OCI-LY7 (cell line): ENCODE measurements around the gene YY1AP1. TPM values are rescaled to one million over a fixed set of nuclear protein-coding genes. Genes with fewer than 3 reads are reported as not detected.
A peak's percentile ranks its signal among the peaks of the same experiment; 100 is the strongest.

Experiments
- BruUV-seq: library from RNA; stranded (reverse); fragments of 400-500 nt; replicated peaks from 2 replicates; lab custom pipeline; 2021; lab: Mats Ljungman, UMichigan
- CTCF ChIA-PET: fragments of 300-600 bp; sonication (Branson Sonifier 250); formaldehyde crosslinking; loops from one replicate; lab custom pipeline; 2022; ENCODE audit warnings: antibody characterized with exemption; ENCODE audit not compliant: unreplicated experiment; lab: Charles Lee
- POLR2A ChIA-PET: fragments of 300-600 bp; sonication (Branson Sonifier 250); formaldehyde crosslinking; loops from one replicate; lab custom pipeline; 2022; ENCODE audit warnings: antibody characterized with exemption; lab: Charles Lee
- DNase-seq: peaks from one replicate; pipeline ENCODE4 v3.0.0-alpha.2; 2015; ENCODE audit warnings: low spot score
- H2AFZ ChIP-seq: fragments of 200-600 bp; sonication (generic), shearing (Covaris generic); 2 replicates; pipeline ENCODE4 v1.6.1; 2014; ENCODE audit warnings: mild to moderate bottlenecking, antibody characterized with exemption, low read length, moderate library complexity
- H3K27ac ChIP-seq: fragments of 200-600 bp; sonication (generic); 2 replicates; pipeline ENCODE4 v1.5.1; 2014; ENCODE audit warnings: mixed run types, low read depth, mild to moderate bottlenecking, moderate library complexity, low read length, inconsistent platforms; ENCODE audit not compliant: poor library complexity, severe bottlenecking
- H3K36me3 ChIP-seq: fragments of 200-600 bp; sonication (generic); 2 replicates; pipeline ENCODE4 v1.6.1; 2014; ENCODE audit warnings: mild to moderate bottlenecking, antibody characterized with exemption, low read length, moderate library complexity, mixed read lengths; ENCODE audit not compliant: insufficient read depth
- H3K4me1 ChIP-seq: fragments of 200-600 bp; sonication (generic); 2 replicates; pipeline ENCODE4 v1.5.1; 2014; ENCODE audit warnings: mild to moderate bottlenecking, low read length; ENCODE audit not compliant: insufficient read depth, poor library complexity, severe bottlenecking
- H3K4me2 ChIP-seq: fragments of 200-600 bp; sonication (generic); 2 replicates; pipeline ENCODE4 v1.6.1; 2014; ENCODE audit warnings: mild to moderate bottlenecking, low read length
- H3K4me3 ChIP-seq: fragments of 200-600 bp; sonication (generic); 2 replicates; pipeline ENCODE4 v1.5.1; 2014; ENCODE audit warnings: mild to moderate bottlenecking, low read depth, low read length; ENCODE audit not compliant: poor library complexity, severe bottlenecking
- H3K79me2 ChIP-seq: fragments of 200-600 bp; sonication (generic); 2 replicates; pipeline ENCODE4 v1.6.1; 2016; ENCODE audit warnings: low read depth, mild to moderate bottlenecking, low read length, moderate library complexity, mixed read lengths; ENCODE audit not compliant: insufficient read depth
- H3K9me2 ChIP-seq: fragments of 200-600 bp; sonication (generic); 2 replicates; pipeline ENCODE4 v1.6.1; 2016; ENCODE audit warnings: mild to moderate bottlenecking, low read length, mixed read lengths; ENCODE audit not compliant: insufficient read depth
- H3K9me3 ChIP-seq: fragments of 200-600 bp; sonication (generic); 2 replicates; pipeline ENCODE4 v1.6.1; 2014; ENCODE audit warnings: mild to moderate bottlenecking, mixed run types, low read length, mixed read lengths
- H4K20me1 ChIP-seq: fragments of 200-600 bp; sonication (generic); 2 replicates; pipeline ENCODE4 v1.6.1; 2014; ENCODE audit warnings: mild to moderate bottlenecking, antibody characterized with exemption, low read length, moderate library complexity, mixed read lengths; ENCODE audit not compliant: insufficient read depth
- EZH2phosphoT487 ChIP-seq: fragments of 200-600 bp; sonication (generic); IDR thresholded peaks from 2 replicates; pipeline ENCODE4 v1.6.1; 2018; ENCODE audit warnings: low read depth, borderline replicate concordance, mild to moderate bottlenecking, mixed run types, antibody characterized with exemption, low read length, moderate library complexity, mixed read lengths
- intact Hi-C: fragments of 100-400 bp; cut with micrococcal nuclease; formaldehyde crosslinking; loops from one replicate; pipeline ENCODE4 v1.10.0; 2022; ENCODE audit not compliant: unreplicated experiment
- total RNA-seq, 2 experiments: library from RNA; depleted of rRNA in 1 of 2; stranded (reverse); fragments of >200 nt in 1 of 2; shearing (Covaris generic) in 1 of 2; gene quantifications; 2 replicates each; pipeline ENCODE4 v1.2.3, GENCODE V29; 2014 to 2022
- TF ChIP-seq, protein P1 (sequence below): fragments of 200-600 bp; sonication (generic); conservative IDR thresholded peaks from 2 replicates; pipeline ENCODE4 v1.5.1; 2014; ENCODE audit warnings: mild to moderate bottlenecking, antibody characterized with exemption, low read length, moderate library complexity, mixed read lengths

YY1AP1 gene
- total RNA-seq, 2 experiments from 2014 or later, result 76.0 to 84.6 TPM

DNA sequence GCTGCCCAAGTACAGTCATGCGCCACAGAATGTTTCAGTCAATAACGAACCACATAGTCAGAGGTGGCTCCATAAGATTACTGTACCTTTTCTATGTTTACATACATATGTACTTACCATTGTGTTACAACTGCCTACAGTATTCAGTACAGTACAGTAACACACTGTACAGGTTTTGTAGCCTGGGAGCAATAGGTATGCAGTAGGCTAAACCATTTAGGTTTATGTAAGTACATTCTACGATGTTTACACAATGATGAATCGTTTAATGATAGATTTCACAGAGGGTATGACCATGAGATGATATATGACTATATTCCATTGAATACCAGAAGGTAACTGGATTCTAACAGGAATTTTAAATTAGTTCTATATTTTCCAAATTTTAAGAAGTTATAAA, 10.5 kb downstream of the YY1AP1 start:
- no TSS peak for BruUV-seq
- no peak overlapping the region for H2AFZ ChIP-seq
- CTCF ChIA-PET, result no interaction called here
- H3K9me2 ChIP-seq, result no peaks in the 10 kb centered on the region
- H3K4me3 ChIP-seq, result no peak overlapping the region
- H3K79me2 ChIP-seq, result peaks cover 37% of the 10 kb centered on the region
- intact Hi-C loops, result no loop called here
- H3K36me3 ChIP-seq, result peaks cover 95% of the 10 kb centered on the region
- DNase-seq, result no peak
- TF ChIP-seq, protein P1, sequence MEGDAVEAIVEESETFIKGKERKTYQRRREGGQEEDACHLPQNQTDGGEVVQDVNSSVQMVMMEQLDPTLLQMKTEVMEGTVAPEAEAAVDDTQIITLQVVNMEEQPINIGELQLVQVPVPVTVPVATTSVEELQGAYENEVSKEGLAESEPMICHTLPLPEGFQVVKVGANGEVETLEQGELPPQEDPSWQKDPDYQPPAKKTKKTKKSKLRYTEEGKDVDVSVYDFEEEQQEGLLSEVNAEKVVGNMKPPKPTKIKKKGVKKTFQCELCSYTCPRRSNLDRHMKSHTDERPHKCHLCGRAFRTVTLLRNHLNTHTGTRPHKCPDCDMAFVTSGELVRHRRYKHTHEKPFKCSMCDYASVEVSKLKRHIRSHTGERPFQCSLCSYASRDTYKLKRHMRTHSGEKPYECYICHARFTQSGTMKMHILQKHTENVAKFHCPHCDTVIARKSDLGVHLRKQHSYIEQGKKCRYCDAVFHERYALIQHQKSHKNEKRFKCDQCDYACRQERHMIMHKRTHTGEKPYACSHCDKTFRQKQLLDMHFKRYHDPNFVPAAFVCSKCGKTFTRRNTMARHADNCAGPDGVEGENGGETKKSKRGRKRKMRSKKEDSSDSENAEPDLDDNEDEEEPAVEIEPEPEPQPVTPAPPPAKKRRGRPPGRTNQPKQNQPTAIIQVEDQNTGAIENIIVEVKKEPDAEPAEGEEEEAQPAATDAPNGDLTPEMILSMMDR, result no peak
- TF ChIP-seq EZH2phosphoT487, result no peak
- H3K4me1 ChIP-seq, result no peaks in the 10 kb centered on the region
- POLR2A ChIA-PET, result no interaction called here
- H3K9me3 ChIP-seq, result no peaks in the 10 kb centered on the region
- H3K4me2 ChIP-seq, result no peak overlapping the region
- H4K20me1 ChIP-seq, result no peaks in the 10 kb centered on the region
- H3K27ac ChIP-seq, result no peak overlapping the region

DNA sequence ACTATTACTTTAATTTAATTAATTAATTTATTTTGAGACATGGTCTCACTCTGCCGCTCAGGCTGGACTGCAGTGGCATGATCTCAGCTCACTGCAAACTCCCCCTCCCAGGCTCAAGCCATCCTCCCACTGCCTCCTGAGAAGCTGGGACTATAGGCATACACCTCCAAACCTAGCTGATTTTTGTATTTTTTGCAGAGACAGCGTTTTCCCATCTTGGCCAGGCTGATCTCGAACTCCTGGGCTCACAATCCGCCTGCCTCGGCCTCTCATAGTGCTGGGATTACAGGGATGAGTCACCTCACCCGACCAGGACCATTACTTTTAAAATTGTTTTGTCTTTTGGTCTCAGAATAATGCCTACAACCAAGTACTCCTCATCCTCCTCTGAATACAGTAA, 15.6 kb downstream of the YY1AP1 start:
- no peak overlapping the region for H3K4me2 ChIP-seq
- BruUV-seq, result no TSS peak
- H3K4me1 ChIP-seq, result no peaks in the 10 kb centered on the region
- ChIA-PET POLR2A (interaction anchor here (0.7 to 1.4 kb wide), 2 partner anchors 9 to 187 kb away, joined by 3 to 4 read pairs; partner anchors contain the start of gene SYT11), CTCF (no interaction called here)
- TF ChIP-seq, protein P1, result no peak
- TF ChIP-seq EZH2phosphoT487, result no peak
- no peaks in the 10 kb centered on the region for H4K20me1 ChIP-seq
- H2AFZ ChIP-seq, result no peak overlapping the region
- H3K4me3 ChIP-seq, result no peak overlapping the region
- no peaks in the 10 kb centered on the region for H3K9me3 ChIP-seq
- intact Hi-C loops, result no loop called here
- DNase-seq, result no peak
- H3K36me3 ChIP-seq, result peaks cover 98% of the 10 kb centered on the region
- H3K27ac ChIP-seq, result no peak overlapping the region
- H3K79me2 ChIP-seq, result no peaks in the 10 kb centered on the region
- no peaks in the 10 kb centered on the region for H3K9me2 ChIP-seq

DNA sequence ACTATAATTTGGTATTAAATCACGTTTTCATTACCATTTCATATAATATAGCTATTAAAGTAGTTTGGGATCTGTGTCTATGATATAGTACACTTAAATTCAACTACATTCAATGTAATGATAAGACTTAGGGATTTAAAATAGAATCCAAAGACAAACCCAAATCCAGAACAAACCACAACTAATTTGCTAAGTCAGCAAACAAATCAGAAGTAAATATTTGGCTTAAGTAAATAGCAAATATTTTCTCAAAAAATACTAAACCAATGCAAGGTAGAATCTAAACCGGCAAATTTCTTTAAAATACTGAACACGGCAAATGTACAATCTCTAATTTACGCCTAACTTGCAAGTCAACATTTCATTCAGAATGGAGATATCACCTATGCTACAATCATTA, 16.8 kb downstream of the YY1AP1 start:
- CTCF ChIA-PET, result no interaction called here
- TF ChIP-seq, protein P1, result no peak
- no peak for TF ChIP-seq EZH2phosphoT487
- BruUV-seq, result TSS peak; percentile 36
- Histone ChIP-seq H3K27ac (no peak overlapping the region), H3K4me3 (no peak overlapping the region), H3K9me3 (no peaks in the 10 kb centered on the region), H3K79me2 (no peaks in the 10 kb centered on the region), H3K9me2 (no peaks in the 10 kb centered on the region), H2AFZ (no peak overlapping the region), H3K36me3 (peaks cover 97% of the 10 kb centered on the region), H3K4me2 (no peak overlapping the region), H4K20me1 (no peaks in the 10 kb centered on the region), H3K4me1 (no peaks in the 10 kb centered on the region)
- POLR2A ChIA-PET, result no interaction called here
- DNase-seq, result no peak
- intact Hi-C loops, result no loop called here
